ENCODE measurements around the gene PPID. TPM values are rescaled to one million over a fixed set of nuclear protein-coding genes. Genes with fewer than 3 reads are reported as not detected.
"Not testable (repeated sequence)": the region's sequence is repeated elsewhere in the genome, so short reads cannot be mapped to it uniquely, and the experiment has no call there.

The PPID gene
- polyA plus RNA-seq, 1 donor from 2014 or later, result 65.2 TPM

GRCh38 chr4:158762553-158762952, 39.4 kb upstream of the PPID start:
- TF ChIP-seq MXI1 (conservative IDR thresholded peaks at IDR 0.05; ENCODE audit: poor library complexity, severe bottlenecking), result no peak
- no peak for TF ChIP-seq CTCF (IDR thresholded peaks at IDR 0.05; ENCODE audit: poor library complexity, severe bottlenecking)
- TF ChIP-seq SMC3 (conservative IDR thresholded peaks at IDR 0.05; ENCODE audit: poor library complexity), result no peak
- Histone ChIP-seq H3K36me3 (ENCODE audit: insufficient read depth, low read length) (no peaks in the 10 kb centered on the region), H3K4me3 (ENCODE audit: low read length) (no peak overlapping the region), H3K4me2 (ENCODE audit: low read length) (no peak overlapping the region), H2AFZ (ENCODE audit: low read depth, low read length) (no peak overlapping the region), H3K9me3 (ENCODE audit: low read length) (no peaks in the 10 kb centered on the region), H3F3A (ENCODE audit: insufficient read depth, low read length, poor library complexity, severe bottlenecking) (no peaks in the 10 kb centered on the region), H3K27me3 (ENCODE audit: insufficient read depth, low read depth, low read length) (no peaks in the 10 kb centered on the region), H3K79me2 (replicated peaks; ENCODE audit: insufficient read depth, low read length) (peaks cover 7% of the 10 kb centered on the region), H4K20me1 (ENCODE audit: insufficient read depth) (no peaks in the 10 kb centered on the region), H3K9ac (ENCODE audit: low read length) (no peak overlapping the region), H3K27ac (ENCODE audit: low read length) (no peak overlapping the region), H3K9me2 (ENCODE audit: insufficient read depth, low read length) (no peaks in the 10 kb centered on the region)

DNA sequence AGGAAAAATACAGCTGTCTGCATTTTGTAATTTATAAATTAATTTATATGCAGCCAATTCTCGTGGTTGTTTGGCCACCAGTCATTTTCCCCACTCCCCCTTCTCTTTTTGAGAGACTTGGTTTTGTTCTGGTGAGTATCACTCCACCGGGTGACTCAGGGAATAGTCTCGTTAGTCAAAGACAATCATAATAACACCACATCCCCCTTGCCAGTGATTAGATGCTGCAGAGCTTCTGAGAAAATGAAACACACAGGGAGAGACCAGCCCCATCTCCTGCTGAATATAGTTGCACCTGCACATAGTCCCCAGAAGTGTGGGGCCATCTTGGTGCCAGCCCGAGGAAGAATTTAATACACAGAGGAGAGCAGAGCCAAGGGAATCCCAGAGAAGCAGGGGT, 37.7 kb upstream of the PPID start:
- H4K20me1 ChIP-seq (ENCODE audit: insufficient read depth), result no peaks in the 10 kb centered on the region
- no peaks in the 10 kb centered on the region for H3K9me3 ChIP-seq (ENCODE audit: low read length)
- no peaks in the 10 kb centered on the region for H3K9me2 ChIP-seq (ENCODE audit: insufficient read depth, low read length)
- H3K27me3 ChIP-seq (ENCODE audit: insufficient read depth, low read depth, low read length), result no peaks in the 10 kb centered on the region
- no peak overlapping the region for H3K4me2 ChIP-seq (ENCODE audit: low read length)
- H3K36me3 ChIP-seq (ENCODE audit: insufficient read depth, low read length), result no peaks in the 10 kb centered on the region
- no peak overlapping the region for H3K4me3 ChIP-seq (ENCODE audit: low read length)
- no peak overlapping the region for H3K9ac ChIP-seq (ENCODE audit: low read length)
- H3K27ac ChIP-seq (ENCODE audit: low read length), result no peak overlapping the region
- TF ChIP-seq SMC3 (conservative IDR thresholded peaks at IDR 0.05; ENCODE audit: poor library complexity), result no peak
- TF ChIP-seq RAD21 (conservative IDR thresholded peaks at IDR 0.05), result no peak
- no peak for TF ChIP-seq CTCF (IDR thresholded peaks at IDR 0.05; ENCODE audit: poor library complexity, severe bottlenecking)
- TF ChIP-seq EP300 (conservative IDR thresholded peaks at IDR 0.05; ENCODE audit: poor library complexity, severe bottlenecking), result no peak
- TF ChIP-seq, protein P1, sequence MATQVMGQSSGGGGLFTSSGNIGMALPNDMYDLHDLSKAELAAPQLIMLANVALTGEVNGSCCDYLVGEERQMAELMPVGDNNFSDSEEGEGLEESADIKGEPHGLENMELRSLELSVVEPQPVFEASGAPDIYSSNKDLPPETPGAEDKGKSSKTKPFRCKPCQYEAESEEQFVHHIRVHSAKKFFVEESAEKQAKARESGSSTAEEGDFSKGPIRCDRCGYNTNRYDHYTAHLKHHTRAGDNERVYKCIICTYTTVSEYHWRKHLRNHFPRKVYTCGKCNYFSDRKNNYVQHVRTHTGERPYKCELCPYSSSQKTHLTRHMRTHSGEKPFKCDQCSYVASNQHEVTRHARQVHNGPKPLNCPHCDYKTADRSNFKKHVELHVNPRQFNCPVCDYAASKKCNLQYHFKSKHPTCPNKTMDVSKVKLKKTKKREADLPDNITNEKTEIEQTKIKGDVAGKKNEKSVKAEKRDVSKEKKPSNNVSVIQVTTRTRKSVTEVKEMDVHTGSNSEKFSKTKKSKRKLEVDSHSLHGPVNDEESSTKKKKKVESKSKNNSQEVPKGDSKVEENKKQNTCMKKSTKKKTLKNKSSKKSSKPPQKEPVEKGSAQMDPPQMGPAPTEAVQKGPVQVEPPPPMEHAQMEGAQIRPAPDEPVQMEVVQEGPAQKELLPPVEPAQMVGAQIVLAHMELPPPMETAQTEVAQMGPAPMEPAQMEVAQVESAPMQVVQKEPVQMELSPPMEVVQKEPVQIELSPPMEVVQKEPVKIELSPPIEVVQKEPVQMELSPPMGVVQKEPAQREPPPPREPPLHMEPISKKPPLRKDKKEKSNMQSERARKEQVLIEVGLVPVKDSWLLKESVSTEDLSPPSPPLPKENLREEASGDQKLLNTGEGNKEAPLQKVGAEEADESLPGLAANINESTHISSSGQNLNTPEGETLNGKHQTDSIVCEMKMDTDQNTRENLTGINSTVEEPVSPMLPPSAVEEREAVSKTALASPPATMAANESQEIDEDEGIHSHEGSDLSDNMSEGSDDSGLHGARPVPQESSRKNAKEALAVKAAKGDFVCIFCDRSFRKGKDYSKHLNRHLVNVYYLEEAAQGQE (IDR thresholded peaks at IDR 0.05; ENCODE audit: borderline replicate concordance), result no peak
- no peak for TF ChIP-seq MXI1 (conservative IDR thresholded peaks at IDR 0.05; ENCODE audit: poor library complexity, severe bottlenecking)
- no peak for TF ChIP-seq EZH2 (IDR thresholded peaks at IDR 0.05; ENCODE audit: borderline replicate concordance, insufficient read depth, low read length, poor library complexity, severe bottlenecking)
- no peak for TF ChIP-seq TAF1 (IDR thresholded peaks at IDR 0.05; ENCODE audit: low read depth)
- no peak for TF ChIP-seq POLR2AphosphoS5 (IDR thresholded peaks at IDR 0.05)
- H3K79me2 ChIP-seq (replicated peaks; ENCODE audit: insufficient read depth, low read length), result no peaks in the 10 kb centered on the region
- H2AFZ ChIP-seq (ENCODE audit: low read depth, low read length), result no peak overlapping the region
- H3F3A ChIP-seq (ENCODE audit: insufficient read depth, low read length, poor library complexity, severe bottlenecking), result no peaks in the 10 kb centered on the region

GRCh38 chr4:158759539-158759938, 36.3 kb upstream of the PPID start:
- H3K4me2 ChIP-seq (ENCODE audit: low read length); H3K9me2 ChIP-seq (ENCODE audit: insufficient read depth, low read length); H3F3A ChIP-seq (ENCODE audit: insufficient read depth, low read length, poor library complexity, severe bottlenecking); H3K9ac ChIP-seq (ENCODE audit: low read length); H3K36me3 ChIP-seq (ENCODE audit: insufficient read depth, low read length); H4K20me1 ChIP-seq (ENCODE audit: insufficient read depth); H2AFZ ChIP-seq (ENCODE audit: low read depth, low read length); H3K27ac ChIP-seq (ENCODE audit: low read length); H3K27me3 ChIP-seq (ENCODE audit: insufficient read depth, low read depth, low read length); H3K79me2 ChIP-seq (replicated peaks; ENCODE audit: insufficient read depth, low read length); H3K9me3 ChIP-seq (ENCODE audit: low read length); H3K4me3 ChIP-seq (ENCODE audit: low read length): not testable (repeated sequence)

Data from neural cell (in vitro differentiated cells).